ENCODE results near the gene SFXN2.
A peak's percentile ranks its signal among the peaks of the same experiment; 100 is the strongest.
"Not testable (repeated sequence)": the region's sequence is repeated elsewhere in the genome, so short reads cannot be mapped to it uniquely, and the experiment has no call there.

Gene SFXN2

DNA sequence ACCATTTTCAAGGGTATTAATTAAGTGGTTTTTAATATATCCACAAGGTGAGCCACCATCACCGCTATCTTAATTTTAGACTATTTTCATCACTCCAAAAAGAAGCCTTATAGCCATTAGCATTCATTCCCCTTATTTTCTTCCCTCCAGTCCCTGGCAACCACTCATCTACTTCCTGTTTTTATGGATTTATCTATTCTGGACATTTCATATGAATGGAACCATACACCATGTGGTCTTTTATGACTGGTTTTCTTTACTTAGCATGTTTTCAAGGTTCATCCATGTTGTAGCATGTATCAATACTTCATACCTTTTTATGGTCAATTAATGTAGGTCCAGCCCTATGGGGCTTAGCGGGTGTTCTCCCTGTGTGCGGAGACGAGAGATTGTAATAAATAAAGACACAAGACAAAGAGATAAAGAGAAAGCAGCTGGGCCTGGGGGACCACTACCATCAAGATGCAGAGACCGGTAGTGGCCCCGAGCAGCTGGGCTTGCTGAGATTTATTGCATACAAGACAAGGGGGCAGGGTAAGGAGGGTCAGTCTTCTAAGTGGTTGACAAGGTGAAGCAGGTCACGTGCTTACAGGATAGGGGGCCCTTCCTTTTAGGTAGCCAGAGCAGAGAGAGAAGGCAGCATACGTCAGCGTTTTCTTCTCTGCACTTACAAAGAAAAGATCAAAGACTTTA is 44.0 kb downstream of the SFXN2 start:
- no peak for DNase-seq

DNA sequence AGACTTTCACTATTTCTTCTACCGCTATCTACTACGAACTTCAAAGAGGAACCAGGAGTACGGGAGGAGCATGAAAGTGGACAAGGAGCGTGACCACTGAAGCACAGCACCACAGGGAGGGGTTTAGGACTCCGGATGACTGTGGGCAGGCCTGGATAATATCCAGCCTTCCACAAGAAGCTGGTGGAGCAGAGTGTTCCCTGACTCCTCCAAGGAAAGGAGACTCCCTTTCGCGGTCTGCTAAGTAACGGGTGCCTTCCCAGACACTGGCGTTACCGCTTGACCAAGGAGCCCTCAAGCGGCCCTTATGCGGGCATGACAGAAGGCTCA is 44.5 kb downstream of the SFXN2 start:
- not testable (repeated sequence) for DNase-seq

GRCh38 chr10:102759497-102760210 is 45.2 kb downstream of the SFXN2 start:
- DNase-seq, result no peak

DNA sequence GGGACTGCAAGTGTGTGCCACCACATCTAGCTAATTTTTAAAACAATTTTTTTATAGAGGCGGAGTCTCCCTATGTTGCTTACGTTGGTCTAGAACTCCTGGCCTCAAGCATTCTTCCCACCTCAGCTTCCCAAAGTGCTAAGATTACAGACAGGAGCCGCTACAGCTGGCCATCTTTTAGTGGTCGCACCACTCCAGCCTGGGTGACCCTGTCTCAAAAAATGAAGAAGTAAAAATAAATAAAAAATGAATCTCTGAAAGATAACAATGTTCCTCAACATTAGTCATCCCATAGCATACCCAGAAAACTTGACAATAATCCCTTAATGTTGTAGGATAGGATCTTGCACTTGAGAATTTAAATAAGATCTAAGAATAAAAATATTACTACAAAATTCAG is 47.5 kb downstream of the SFXN2 start:
- DNase-seq, result no peak

DNA sequence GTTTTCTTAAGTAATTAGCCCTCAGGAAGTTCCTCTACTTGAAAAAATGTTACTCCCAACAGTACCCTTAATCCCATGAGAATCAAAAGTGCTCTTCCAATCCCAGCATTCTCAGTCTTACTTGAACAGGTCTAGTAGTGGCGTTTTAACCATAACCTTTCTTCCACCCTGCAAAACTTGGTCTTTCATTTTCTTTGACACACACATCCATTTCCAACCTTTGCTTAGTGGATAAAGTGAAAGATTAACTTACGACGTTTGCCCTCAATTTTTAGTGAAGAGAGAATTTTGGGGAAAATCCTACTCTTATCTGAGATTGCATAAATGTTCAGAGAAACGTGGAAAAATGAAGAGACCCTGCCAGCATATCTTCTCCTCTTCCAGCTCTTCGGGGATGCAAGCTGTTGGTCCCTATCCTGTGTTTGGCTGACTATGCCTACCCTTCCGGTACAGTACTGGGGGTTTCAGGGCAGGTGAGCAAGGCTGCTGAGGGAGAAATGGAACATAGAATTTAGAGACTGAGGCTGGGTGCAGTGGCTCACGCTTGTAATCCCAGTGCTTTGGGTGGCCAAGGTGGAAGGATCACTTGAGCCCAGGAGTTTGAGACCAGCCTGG is 48.1 kb downstream of the SFXN2 start:
- no peak for DNase-seq

- no peak for DNase-seq
Observed at GRCh38 chr10:102763037-102763607, 48.7 kb downstream of the SFXN2 start.

DNA sequence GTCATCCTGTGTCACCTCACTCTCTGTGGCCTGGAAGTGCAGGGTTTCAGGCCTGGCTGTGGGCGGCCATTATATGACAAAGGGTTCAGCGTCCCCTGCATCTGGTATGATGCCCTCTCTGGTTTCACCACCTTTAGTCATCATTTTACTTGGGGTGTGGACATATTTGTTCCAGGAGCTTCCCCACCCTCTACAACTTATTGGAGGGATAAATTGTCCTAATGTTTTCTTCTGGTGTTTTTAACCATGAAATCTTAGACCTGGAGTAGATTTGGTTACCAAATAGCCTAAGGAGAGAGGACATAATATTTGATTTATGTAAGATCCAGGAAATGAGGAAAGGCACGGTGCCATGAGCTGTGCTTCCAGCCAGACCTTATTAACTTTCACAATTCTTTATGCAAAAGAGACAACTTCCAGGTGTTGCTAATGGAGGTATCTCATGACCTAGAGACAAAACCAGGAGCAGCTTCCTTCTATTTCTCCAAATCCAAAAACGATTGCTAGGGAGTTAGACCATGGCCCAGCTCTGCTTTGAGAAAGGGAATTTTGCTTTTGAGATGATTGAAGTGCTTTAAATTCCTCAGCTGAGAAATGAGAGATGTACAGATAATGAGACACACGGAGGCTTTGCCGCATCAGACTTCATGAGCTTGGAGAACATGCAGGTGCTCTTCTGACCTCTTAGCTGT is 50.2 kb downstream of the SFXN2 start:
- DNase-seq, result no peak

GRCh38 chr10:102765336-102765735 is 50.9 kb downstream of the SFXN2 start:
- DNase-seq, result no peak

DNA sequence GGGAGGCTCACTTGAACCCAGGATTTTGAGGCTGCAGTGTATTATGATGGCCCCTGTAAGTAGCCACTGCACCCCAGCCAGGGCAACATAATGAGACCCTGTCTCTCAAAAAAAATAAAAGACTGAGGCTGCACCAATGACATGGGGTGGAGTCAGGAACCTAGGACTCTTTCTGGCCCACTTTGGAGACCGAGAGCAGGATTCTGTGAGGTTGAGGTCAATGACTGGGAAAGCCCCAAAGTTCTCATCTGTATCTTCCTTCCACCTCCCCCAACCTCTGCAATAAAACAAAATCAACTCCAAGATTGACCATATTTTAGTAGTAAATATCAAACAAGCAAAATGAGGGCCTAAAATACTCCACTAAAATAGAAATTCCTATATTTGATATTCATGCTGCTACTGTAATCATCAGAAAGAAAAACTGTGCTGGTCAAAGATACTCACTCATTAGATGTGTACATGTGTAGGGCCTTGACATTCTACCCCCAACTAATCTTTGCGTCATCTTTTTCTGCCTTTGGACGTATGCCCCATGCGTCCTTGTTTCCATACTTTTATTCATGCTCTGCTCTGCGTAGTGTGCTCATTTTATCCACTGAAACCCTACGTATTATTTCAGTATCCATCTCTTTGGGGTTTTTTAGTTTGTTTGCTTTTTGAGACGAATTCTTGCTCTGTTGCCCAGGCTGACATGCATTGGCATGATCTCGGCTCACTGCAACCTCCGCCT is 53.2 kb downstream of the SFXN2 start:
- DNase-seq, result no peak

DNA sequence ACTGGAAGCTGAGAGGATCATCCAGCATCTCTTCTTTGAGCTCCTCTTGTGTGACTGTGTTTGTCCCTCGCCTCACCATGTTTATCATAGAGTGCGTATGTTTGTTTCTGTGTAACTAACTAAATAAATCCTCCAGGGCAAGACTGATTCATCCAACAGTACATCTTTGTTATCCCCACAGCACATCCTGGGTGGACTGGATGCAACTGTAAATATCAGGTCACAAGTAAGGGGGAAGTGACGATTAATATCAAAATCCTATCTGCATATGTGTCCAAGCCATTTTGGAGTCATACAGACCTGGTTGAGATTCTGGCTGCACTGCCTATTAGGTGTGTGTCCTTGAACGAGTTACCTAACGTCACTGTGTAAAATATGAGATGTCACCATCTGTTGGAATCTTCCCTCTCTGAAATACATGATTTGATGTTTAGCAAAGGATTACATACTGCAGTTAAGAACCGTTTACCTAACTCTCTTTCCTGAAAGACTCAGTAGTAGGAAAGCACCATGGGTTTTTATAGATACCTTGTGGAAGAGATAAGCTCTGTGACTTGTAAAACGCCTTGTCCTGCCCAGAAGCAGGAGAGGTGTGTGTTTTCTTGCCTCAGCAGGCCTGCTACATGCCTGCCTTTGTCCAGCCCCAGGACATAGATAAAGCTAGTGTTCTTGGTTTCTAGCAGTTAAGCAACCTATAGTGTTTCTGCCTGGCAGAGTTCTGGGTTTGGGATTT is 55.1 kb downstream of the SFXN2 start:
- DNase-seq, result no peak

- DNase-seq, result no peak
Observed at GRCh38 chr10:102770108-102770482, 55.7 kb downstream of the SFXN2 start.

DNA sequence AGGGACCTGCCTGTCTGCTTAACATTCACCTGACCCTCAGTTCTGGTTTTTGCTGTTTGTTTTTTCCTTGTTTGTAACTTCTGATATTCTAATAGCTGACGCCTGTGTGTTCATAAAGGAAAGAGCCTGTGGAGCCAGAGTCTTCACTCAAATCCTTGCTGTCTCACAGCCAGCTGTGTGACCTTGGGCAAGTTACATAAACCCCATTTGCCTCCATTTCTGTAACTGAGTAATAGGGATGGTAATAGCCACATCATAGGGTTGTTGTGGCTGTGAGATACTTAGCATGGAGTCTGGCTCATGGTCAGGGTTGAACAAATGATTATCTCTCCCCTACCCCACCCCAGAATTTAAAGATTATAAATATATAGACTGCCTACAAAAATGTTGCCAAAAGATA is 56.4 kb downstream of the SFXN2 start:
- no peak for DNase-seq

DNA sequence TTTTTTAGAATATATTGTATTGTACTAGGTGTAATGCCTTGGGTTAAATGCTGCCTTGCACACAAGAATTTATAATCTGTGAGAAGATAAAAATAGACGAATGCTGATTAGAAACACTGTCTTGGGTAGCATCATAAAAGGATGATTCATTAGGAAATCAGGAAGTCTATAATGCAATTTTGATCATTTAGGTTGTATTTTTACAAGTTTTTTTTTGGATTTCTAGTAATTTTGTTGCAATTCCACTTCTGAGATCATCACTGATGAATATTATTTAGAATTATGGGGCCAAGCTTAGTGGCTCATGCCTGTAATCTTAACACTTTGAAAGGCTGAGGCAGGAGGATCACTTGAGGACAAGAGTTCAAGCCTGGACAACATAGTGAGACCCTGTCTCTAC is 58.9 kb downstream of the SFXN2 start:
- no peak for DNase-seq

DNA sequence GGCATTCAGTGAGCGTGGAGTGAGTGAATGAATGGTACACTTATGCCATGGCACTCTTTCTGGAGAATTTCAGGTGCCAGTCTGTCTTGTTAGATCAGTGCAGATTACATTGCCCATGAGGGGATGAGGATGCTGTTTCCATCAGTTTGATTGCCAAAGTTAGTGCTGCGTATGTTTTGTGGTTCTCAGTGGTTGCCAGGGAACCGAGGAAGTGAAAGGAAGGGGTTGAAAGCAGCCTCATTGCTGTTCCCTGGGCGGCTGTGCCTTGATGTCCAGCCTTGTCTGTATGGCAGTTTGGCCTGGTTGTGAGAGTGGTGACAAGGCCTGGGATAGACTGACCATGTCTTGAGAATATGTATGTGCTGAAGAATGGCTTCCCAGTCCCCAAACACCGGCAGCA is 59.5 kb downstream of the SFXN2 start:
- no peak for DNase-seq

DNA sequence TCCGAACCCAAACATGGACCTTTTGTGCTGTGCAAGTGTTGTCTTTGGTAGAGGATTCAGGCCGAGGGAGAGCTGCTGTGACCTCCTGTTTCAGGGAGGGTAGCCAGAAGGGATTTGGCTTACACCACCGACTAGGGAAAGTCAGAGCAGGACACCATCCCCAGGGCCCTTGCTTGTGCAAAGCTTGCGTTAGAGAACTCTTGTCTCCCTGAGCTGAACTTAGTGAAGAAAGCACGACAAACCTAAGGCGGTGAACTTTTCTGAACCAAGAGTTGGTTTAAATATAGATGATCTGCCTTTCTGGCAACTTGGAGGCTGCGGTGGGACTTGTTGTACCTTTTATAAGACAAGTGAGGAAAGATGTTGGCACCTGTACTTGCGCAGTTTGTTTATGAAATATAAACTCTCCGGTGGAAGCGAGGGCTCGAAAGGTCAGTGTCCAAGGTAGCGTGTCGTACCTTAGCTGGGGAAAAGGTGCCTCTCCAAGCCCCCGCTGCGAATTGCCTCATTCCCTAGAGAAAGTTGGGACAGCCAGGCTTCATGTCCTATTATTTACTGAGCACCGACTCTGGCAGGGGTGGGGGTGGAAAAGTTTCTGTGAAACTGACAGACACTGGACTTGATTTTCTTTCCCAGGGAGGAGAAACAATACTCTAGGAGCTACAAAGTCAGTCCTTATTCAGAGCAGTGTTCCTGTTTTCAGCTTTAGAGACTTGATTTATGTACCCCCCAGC is 60.9 kb downstream of the SFXN2 start:
- no peak for DNase-seq

DNA sequence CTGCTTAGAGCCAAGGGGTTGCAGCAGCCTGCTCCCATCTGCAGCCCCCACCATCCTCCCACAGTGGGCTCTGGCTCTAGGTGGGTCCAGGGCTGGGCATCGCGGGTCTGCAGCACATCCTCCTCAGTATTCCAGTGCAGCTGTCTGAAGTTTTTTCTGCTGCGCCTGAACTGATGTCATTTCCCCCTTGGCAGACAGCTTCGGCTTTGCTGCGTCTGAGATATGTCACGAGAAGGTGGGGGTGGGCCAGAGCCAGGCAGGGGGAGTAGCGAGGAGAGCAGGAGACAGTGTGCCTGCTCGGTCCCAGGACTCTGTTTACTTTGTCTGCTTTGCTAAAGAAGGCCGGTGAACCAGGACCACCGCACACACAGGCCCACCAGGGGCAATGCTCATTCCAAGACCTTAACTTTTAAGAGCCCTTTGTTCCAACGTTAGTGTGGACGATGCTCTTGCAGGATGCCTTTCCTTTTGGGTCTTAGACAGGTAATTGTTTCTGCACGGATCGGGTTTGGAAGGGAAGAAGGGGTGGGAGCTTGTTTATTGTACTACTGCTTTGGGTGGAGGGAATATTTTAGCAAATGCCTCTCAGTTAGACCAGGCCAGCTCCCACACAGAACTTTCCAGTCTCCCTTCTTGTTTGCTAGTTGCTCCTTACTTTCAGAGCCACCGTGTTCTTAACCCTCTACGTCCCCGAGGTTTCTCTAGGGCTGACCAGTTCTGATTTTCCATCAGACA is 61.7 kb downstream of the SFXN2 start:
- DNase-seq, result peak; percentile 25

DNA sequence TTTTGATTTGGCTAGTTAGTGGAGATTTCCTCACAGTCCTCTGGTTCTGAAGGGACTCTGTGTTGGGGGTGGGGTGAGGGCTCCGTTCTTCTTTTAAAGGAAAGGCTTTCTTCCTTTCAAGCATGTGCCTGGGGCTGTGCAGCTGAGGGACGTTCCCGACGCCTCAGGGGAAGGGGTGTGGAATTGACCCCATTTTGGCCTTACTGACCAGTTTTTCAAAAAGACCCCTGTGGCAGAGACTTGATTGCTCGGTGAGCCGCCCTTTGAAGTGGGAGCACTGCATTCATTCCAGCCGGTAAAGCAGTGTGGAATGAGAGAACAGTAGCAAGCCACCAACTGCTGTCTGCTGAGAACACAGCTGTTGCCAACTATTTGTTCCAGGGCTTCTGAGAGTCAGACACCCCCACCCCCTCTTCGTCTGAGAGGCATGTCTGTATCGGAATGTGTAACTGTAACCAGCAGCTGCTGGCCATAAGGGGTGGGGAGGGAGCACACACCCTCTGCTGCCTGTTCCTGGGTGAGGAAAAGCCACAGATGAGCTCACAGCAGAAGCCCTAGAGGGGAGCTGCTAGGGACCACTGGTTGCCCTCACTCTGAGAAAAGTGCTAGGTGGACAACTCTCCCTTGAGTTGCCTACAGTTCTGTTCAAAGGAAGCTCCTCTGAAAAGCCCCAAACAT is 62.5 kb downstream of the SFXN2 start:
- no peak for DNase-seq

GRCh38 chr10:102777711-102778453 is 63.4 kb downstream of the SFXN2 start:
- DNase-seq, result no peak

GRCh38 chr10:102778781-102779180 is 64.3 kb downstream of the SFXN2 start:
- DNase-seq, result no peak
